H1 (cell line): ENCODE measurements around the gene PAN2. TPM values are rescaled to one million over a fixed set of nuclear protein-coding genes. Genes with fewer than 3 reads are reported as not detected.

Experiments used
- CTCF ChIA-PET: fragments of 300-600 bp; sonication (Branson Sonifier 250); formaldehyde crosslinking; loops from one replicate; lab custom pipeline; 2021; ENCODE audit not compliant: partially characterized antibody; lab: Charles Lee
- POLR2A ChIA-PET: fragments of 300-600 bp; sonication (Branson Sonifier 250); formaldehyde crosslinking; loops from one replicate; lab custom pipeline; 2021; ENCODE audit warnings: inconsistent platforms; ENCODE audit not compliant: partially characterized antibody; lab: Charles Lee
- DNase-seq, 2 experiments: peaks; one replicate each; pipeline versions ENCODE4 v3.0.0 to v3.0.0-alpha.2; 2010 to 2022; ENCODE audit warnings: low spot score in 2 of 2, low read depth in 1 of 2, mixed read lengths in 1 of 2
- FAIRE-seq: peaks from 2 replicates; lab custom pipeline; 2011; peaks lifted over from hg19 to GRCh38; lab: Jason Lieb, UNC
- H2AFZ ChIP-seq: 2 replicates; pipeline ENCODE4 v1.8.1; 2012; ENCODE audit warnings: low read length, inconsistent platforms
- H2AK5ac ChIP-seq: 2 replicates; pipeline ENCODE4 v1.6.1; 2013; ENCODE audit warnings: low read depth, low read length
- H2BK120ac ChIP-seq: replicated peaks from 2 replicates; pipeline ENCODE3; 2013; ENCODE audit warnings: low read depth, low read length, inconsistent platforms
- H2BK12ac ChIP-seq: 2 replicates; pipeline ENCODE4 v1.6.1; 2013; ENCODE audit warnings: low read depth, low read length
- H2BK15ac ChIP-seq: 2 replicates; pipeline ENCODE4 v1.6.1; 2013; ENCODE audit warnings: low read length
- H2BK20ac ChIP-seq: 2 replicates; pipeline ENCODE4 v1.6.1; 2013; ENCODE audit warnings: low read length
- H2BK5ac ChIP-seq: 2 replicates; pipeline ENCODE4 v1.6.1; 2013; ENCODE audit warnings: low read depth, low read length
- H3K14ac ChIP-seq: 2 replicates; pipeline ENCODE4 v1.6.1; 2013; ENCODE audit warnings: inconsistent platforms; ENCODE audit not compliant: insufficient read length
- H3K18ac ChIP-seq: 2 replicates; pipeline ENCODE4 v1.6.1; 2013; ENCODE audit warnings: low read length; ENCODE audit errors: extremely low read depth
- H3K23ac ChIP-seq: 2 replicates; pipeline ENCODE4 v1.6.1; 2013; ENCODE audit warnings: inconsistent platforms; ENCODE audit not compliant: insufficient read length
- H3K23me2 ChIP-seq: 2 replicates; pipeline ENCODE4 v1.6.1; 2013; ENCODE audit warnings: low read depth, low read length
- H3K27ac ChIP-seq: 2 replicates; pipeline ENCODE4 v1.6.1; 2011; ENCODE audit warnings: low read depth, low read length, inconsistent platforms
- H3K27me3 ChIP-seq, 4 experiments: replicated peaks in 1 of 4; 1 replicate in 1 of 4; 2 replicates in 3 of 4; pipeline versions ENCODE4 v1.6.1 to v1.8.1; 2011 to 2013; ENCODE audit warnings: low read length in 3 of 4, mild to moderate bottlenecking in 3 of 4, inconsistent platforms in 2 of 4, mixed read lengths in 2 of 4, moderate library complexity in 1 of 4; ENCODE audit not compliant: control insufficient read depth in 3 of 4, insufficient read depth in 3 of 4; ENCODE audit errors: extremely low read depth in 1 of 4
- H3K36me3 ChIP-seq, 4 experiments: 2 replicates each; pipeline versions ENCODE4 v1.6.1 to v1.8.1; 2011 to 2013; ENCODE audit warnings: mild to moderate bottlenecking in 4 of 4, low read length in 3 of 4, moderate library complexity in 2 of 4, control low read depth in 1 of 4, inconsistent platforms in 1 of 4; ENCODE audit not compliant: insufficient read depth in 4 of 4, control insufficient read depth in 2 of 4
- H3K4ac ChIP-seq: replicated peaks from 2 replicates; pipeline ENCODE3; 2013; ENCODE audit warnings: low read length, low read depth, mixed read lengths, inconsistent platforms; ENCODE audit not compliant: insufficient read length
- H3K4me1 ChIP-seq, 4 experiments: replicated peaks in 1 of 4; 1 replicate in 1 of 4; 2 replicates in 3 of 4; pipeline versions ENCODE4 v1.6.1 to v1.8.1; 2011 to 2013; ENCODE audit warnings: low read length in 3 of 4, inconsistent platforms in 2 of 4, mixed read lengths in 1 of 4; ENCODE audit not compliant: insufficient read depth in 4 of 4, control insufficient read depth in 3 of 4
- H3K4me2 ChIP-seq, 2 experiments: 2 replicates each; pipeline versions ENCODE4 v1.6.1 to v1.8.1; 2011 to 2013; ENCODE audit warnings: low read depth in 2 of 2, low read length in 2 of 2, control low read depth in 1 of 2, inconsistent platforms in 1 of 2, mild to moderate bottlenecking in 1 of 2; ENCODE audit not compliant: insufficient read depth in 1 of 2
- H3K4me3 ChIP-seq, 4 experiments: fragments of 200-600, 300-600 bp in 1 of 4; sonication (generic), shearing (Covaris generic), sonication (Bioruptor Twin) in 1 of 4; 2 replicates each; pipeline versions ENCODE4 v1.5.1 to v1.8.1; 2011 to 2016; ENCODE audit warnings: low read length in 4 of 4, low read depth in 3 of 4, control low read depth in 2 of 4, inconsistent platforms in 2 of 4, mild to moderate bottlenecking in 2 of 4, mixed read lengths in 1 of 4, moderate library complexity in 1 of 4; ENCODE audit not compliant: insufficient read depth in 2 of 4; ENCODE audit errors: extremely low read depth in 1 of 4
- H3K56ac ChIP-seq: replicated peaks from 2 replicates; pipeline ENCODE3; 2013; ENCODE audit warnings: low read depth, mild to moderate bottlenecking, mixed read lengths, low read length, inconsistent platforms; ENCODE audit not compliant: insufficient read length
- H3K79me1 ChIP-seq: 2 replicates; pipeline ENCODE4 v1.6.1; 2013; ENCODE audit warnings: low read depth, low read length, control low read depth
- H3K79me2 ChIP-seq, 2 experiments: 2 replicates each; pipeline versions ENCODE4 v1.6.1 to v1.8.1; 2012 to 2013; ENCODE audit warnings: low read length in 2 of 2, mild to moderate bottlenecking in 2 of 2, inconsistent platforms in 1 of 2; ENCODE audit not compliant: insufficient read depth in 2 of 2, control insufficient read depth in 1 of 2
- H3K9ac ChIP-seq, 4 experiments: replicated peaks in 1 of 4; 1 replicate in 1 of 4; 2 replicates in 3 of 4; pipeline versions ENCODE4 v1.6.1 to v1.8.1; 2011 to 2013; ENCODE audit warnings: low read depth in 3 of 4, low read length in 3 of 4, control low read depth in 2 of 4, mild to moderate bottlenecking in 2 of 4, moderate library complexity in 2 of 4, inconsistent platforms in 1 of 4; ENCODE audit errors: extremely low read depth in 1 of 4
- H3K9me3 ChIP-seq, 2 experiments: 2 replicates each; pipeline versions ENCODE4 v1.6.1 to v1.8.1; 2012 to 2013; ENCODE audit warnings: mild to moderate bottlenecking in 2 of 2, moderate library complexity in 2 of 2, control low read depth in 1 of 2, inconsistent platforms in 1 of 2, low read depth in 1 of 2, low read length in 1 of 2, mixed read lengths in 1 of 2; ENCODE audit not compliant: insufficient read depth in 2 of 2
- H4K20me1 ChIP-seq, 2 experiments: replicated peaks in 1 of 2; 2 replicates each; pipeline versions ENCODE3 to v1.8.1; 2011 to 2013; ENCODE audit warnings: inconsistent platforms in 2 of 2, low read length in 2 of 2, mild to moderate bottlenecking in 1 of 2; ENCODE audit not compliant: insufficient read depth in 2 of 2, control insufficient read depth in 1 of 2
- H4K5ac ChIP-seq: 2 replicates; pipeline ENCODE4 v1.6.1; 2013; ENCODE audit warnings: low read length, low read depth, mixed read lengths, inconsistent platforms; ENCODE audit not compliant: insufficient read length
- H4K8ac ChIP-seq: 2 replicates; pipeline ENCODE4 v1.8.0; 2013; ENCODE audit warnings: mild to moderate bottlenecking, moderate library complexity, low read length, inconsistent platforms; ENCODE audit not compliant: insufficient read depth; ENCODE audit errors: extremely low read depth
- H4K91ac ChIP-seq: replicated peaks from 2 replicates; pipeline ENCODE3; 2013; ENCODE audit warnings: low read length, mixed read lengths, inconsistent platforms; ENCODE audit not compliant: insufficient read length
- WGBS, 2 experiments: shearing (Covaris generic) in 1 of 2; methylation state at CpG; one replicate each; pipeline versions ENCODE4 v1.1.6 to v1.1.7; 2013 to 2015; ENCODE audit warnings: low lambda C conversion rate in 2 of 2, mixed read lengths in 2 of 2, inconsistent platforms in 1 of 2, low coverage in 1 of 2, missing lambda C conversion rate in 1 of 2; ENCODE audit not compliant: insufficient replicate concordance in 2 of 2, insufficient coverage in 1 of 2, insufficient read length in 1 of 2; ENCODE audit errors: extremely low coverage in 1 of 2, missing lambda C conversion rate in 1 of 2; 5-methylcytosine and 5-hydroxymethylcytosine counted together
- polyA plus RNA-seq, 7 experiments: library from polyadenylated mRNA; depleted of rRNA in 3 of 7; stranded (reverse) in 5 of 7; unstranded in 2 of 7; fragments of >200 nt in 5 of 7; fragments of 200-250 nt in 2 of 7; gene quantifications; 1 replicate in 5 of 7; 2 replicates in 1 of 7; 4 replicates in 1 of 7; pipeline versions ENCODE4 v1.2.1 to v1.2.3, GENCODE V29; 2011 to 2013; ENCODE audit warnings: missing spikeins in 2 of 7, mixed read lengths in 2 of 7
- total RNA-seq: library from RNA; stranded (reverse); fragmentation: NEBNext Ultra II Directional; extraction: Animal tissue kit (Norgen Biotek cat#: 25700); gene quantifications from 2 replicates; pipeline ENCODE4 v1.2.1, GENCODE V29; 2021

PAN2 gene
- total and polyA plus RNA-seq, 2 of the 8 experiments (the other 6 are each of a cell fraction or from before 2014, with no cell fraction given) = 29.6 to 36.7 TPM

GRCh38 chr12:56351325-56351724 lies 17.5 kb upstream of the PAN2 start:
- Histone ChIP-seq H2BK15ac (no peak overlapping the region), H3K9ac (no peak overlapping the region), H3K4me1 (no peaks in the 10 kb centered on the region), H3K23ac (no peak overlapping the region), H3K36me3 (peaks cover 16 to 65% (median 50%) of the 10 kb centered on the region in 4 experiments), H2AK5ac (no peak overlapping the region), H3K14ac (no peak overlapping the region), H3K56ac (no peak overlapping the region), H2BK12ac (no peak overlapping the region), H3K79me1 (no peaks in the 10 kb centered on the region; the same call in 1 of the 2 replicates), H4K5ac (no peak overlapping the region), H3K4ac (no peak overlapping the region), H3K23me2 (no peaks in the 10 kb centered on the region), H2BK20ac (no peak overlapping the region), H3K9me3 (no peaks in the 10 kb centered on the region; a peak in 1 of 4 replicates), H2AFZ (no peak overlapping the region), H3K18ac (no peak overlapping the region), H4K20me1 (no peaks in the 10 kb centered on the region), H3K27ac (no peak overlapping the region), H4K91ac (no peak overlapping the region), H3K4me3 (no peak overlapping the region), H3K79me2 (no peaks in the 10 kb centered on the region), H4K8ac (no peak overlapping the region), H2BK120ac (no peak overlapping the region), H3K4me2 (no peak overlapping the region), H2BK5ac (no peak overlapping the region), H3K27me3 (no peaks in the 10 kb centered on the region)
- no peak for FAIRE-seq
- ChIA-PET CTCF (interaction anchor here (0.5 to 1.8 kb wide), 5 partner anchors 9 to 261 kb away, joined by 3 to 7 read pairs (median 3); partner anchors contain the start of genes IL23A and STAT2), POLR2A (interaction anchor here (1.0 to 4.3 kb wide), 4 partner anchors 9 to 95 kb away, joined by 3 to 20 read pairs (median 4); partner anchors contain the start of genes IL23A and STAT2)
- WGBS, 2 experiments = 100% methylated on average over 2 of the region's 2 CpGs; no CpG with 5 or more reads in 1 of the 2 experiments
- DNase-seq = no peak
